BLaER1 treated with 17β-estradiol and CSF1 and Interleukin-3, amounts not matched to agents 10 nM and 100 nM (cell line): Measurements from ENCODE around the gene SART1.

ENCODE experiments used
- H3K27ac ChIP-seq, 11 experiments: shearing (Covaris generic); formaldehyde crosslinking; 2 replicates each; pipeline ENCODE4 v1.8.1; 2022
- H3K27me3 ChIP-seq, 11 experiments: shearing (Covaris generic); formaldehyde crosslinking; 2 replicates each; pipeline ENCODE4 v1.8.1; 2022
- H3K36me3 ChIP-seq, 11 experiments: shearing (Covaris generic); formaldehyde crosslinking; 2 replicates each; pipeline ENCODE4 v1.8.1; 2022
- H3K4me1 ChIP-seq, 10 experiments: shearing (Covaris generic); formaldehyde crosslinking; 2 replicates each; pipeline ENCODE4 v1.8.1; 2022
- H3K4me2 ChIP-seq, 11 experiments: shearing (Covaris generic); formaldehyde crosslinking; 2 replicates each; pipeline ENCODE4 v1.8.1; 2022
- H3K4me3 ChIP-seq, 10 experiments: shearing (Covaris generic); formaldehyde crosslinking; 2 replicates each; pipeline ENCODE4 v1.8.1; 2022
- H3K9ac ChIP-seq, 11 experiments: shearing (Covaris generic); formaldehyde crosslinking; 2 replicates each; pipeline ENCODE4 v1.8.1; 2022
- H3K9me3 ChIP-seq, 11 experiments: shearing (Covaris generic); formaldehyde crosslinking; replicated peaks in 1 of 11; 2 replicates each; pipeline ENCODE4 v1.8.1; 2022
- H4K20me1 ChIP-seq, 11 experiments: shearing (Covaris generic); formaldehyde crosslinking; 2 replicates each; pipeline ENCODE4 v1.8.1; 2022
- Cebpa-rat ChIP-seq, 11 experiments: shearing (Covaris generic); IDR thresholded peaks; 2 replicates each; pipeline ENCODE4 v1.8.1; 2022

SART1 gene

DNA sequence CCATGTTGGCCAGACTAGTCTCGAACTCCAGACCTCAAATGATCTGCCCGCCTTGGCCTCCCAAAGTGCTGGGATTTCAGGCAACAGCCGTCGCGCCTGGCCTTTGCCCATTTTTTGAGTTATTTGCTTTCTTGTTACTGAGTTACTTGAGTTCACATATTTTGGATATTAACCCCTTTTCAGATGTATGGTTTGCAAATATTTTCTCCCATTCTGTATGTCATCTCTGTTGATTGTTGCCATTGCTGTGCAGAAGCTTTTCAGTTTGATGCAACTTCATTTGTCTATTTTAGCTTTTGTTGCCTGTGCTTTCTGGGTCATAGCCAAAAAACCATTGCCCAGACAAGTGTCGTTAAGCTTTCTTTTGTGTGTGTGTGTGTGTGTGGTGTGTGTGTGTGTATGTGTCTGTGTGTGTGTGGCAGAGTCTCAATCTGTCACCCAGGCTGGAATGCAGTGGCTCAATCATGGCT, 9.4 kb upstream of the SART1 start:
- Histone ChIP-seq H3K4me3 (no peak overlapping the region), H4K20me1 (no peaks in the 10 kb centered on the region), H3K9me3 (no peaks in the 10 kb centered on the region), H3K4me1 (peaks cover 7 to 9% (median 9%) of the 10 kb centered on the region in 10 experiments; a peak in 19 of 20 replicates), H3K36me3 (no peaks in the 10 kb centered on the region), H3K9ac (no peak overlapping the region), H3K4me2 (no peak overlapping the region), H3K27ac (no peak overlapping the region), H3K27me3 (no peaks in the 10 kb centered on the region)
- no peak for TF ChIP-seq Cebpa-rat (IDR thresholded peaks at IDR 0.05)

DNA sequence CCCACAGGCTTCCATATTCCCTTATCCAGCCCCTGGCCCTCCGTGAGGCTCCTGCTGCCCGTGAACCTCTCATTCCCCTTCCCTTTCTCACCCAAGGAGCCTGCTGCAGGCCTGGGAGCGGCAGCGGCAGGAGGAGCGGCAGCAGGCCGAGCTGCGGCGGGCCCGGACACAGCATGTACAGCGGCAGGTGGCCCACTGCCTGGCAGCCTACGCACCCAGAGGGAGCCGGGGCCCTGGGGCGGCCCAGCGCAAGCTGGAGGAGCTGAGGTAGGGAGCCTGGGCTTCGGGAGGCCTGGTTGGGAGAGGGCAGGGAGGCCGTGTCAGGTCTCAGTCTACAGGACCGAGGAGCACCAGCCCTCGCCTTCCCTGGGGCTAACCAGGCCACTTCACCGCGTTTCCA, 8.1 kb upstream of the SART1 start:
- Histone ChIP-seq H3K4me1 (peaks cover 20 to 23% (median 22%) of the 10 kb centered on the region in 10 experiments), H3K27ac (no peak overlapping the region), H3K36me3 (no peaks in the 10 kb centered on the region)

DNA sequence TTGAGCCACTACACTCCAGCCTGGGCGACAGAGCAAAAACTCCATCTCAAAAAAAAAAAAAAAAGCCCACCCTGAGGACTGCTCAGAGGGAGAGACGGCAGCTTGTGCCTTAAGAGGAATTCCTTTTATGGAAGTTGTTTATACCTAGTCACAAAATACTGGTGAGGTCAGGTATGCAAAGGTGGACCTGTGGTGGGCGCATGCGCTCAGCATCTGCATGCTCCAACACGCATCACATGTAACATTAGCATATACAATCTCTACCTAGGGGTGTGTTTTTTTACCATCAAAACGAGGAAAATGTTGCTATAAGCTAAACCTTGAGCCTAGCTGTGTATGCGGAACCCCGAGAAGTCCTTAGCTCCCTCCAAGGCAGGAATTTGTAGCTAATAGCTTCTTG, 6.8 kb upstream of the SART1 start:
- Histone ChIP-seq H3K4me3 (no peak overlapping the region), H3K4me1 (peaks cover 28 to 36% (median 35%) of the 10 kb centered on the region in 10 experiments), H3K9ac (no peak overlapping the region), H3K27ac (no peak overlapping the region), H4K20me1 (no peaks in the 10 kb centered on the region), H3K4me2 (no peak overlapping the region), H3K36me3 (no peaks in the 10 kb centered on the region), H3K27me3 (no peaks in the 10 kb centered on the region), H3K9me3 (no peaks in the 10 kb centered on the region)
- TF ChIP-seq Cebpa-rat (IDR thresholded peaks at IDR 0.05), result no peak

More for the DNA sequence above, 8.1 kb upstream of the SART1 start:
- H3K4me2 ChIP-seq, result no peak overlapping the region
- H3K9ac ChIP-seq, result no peak overlapping the region; a peak in 2 of 22 replicates
- no peaks in the 10 kb centered on the region for H3K9me3 ChIP-seq
- H3K4me3 ChIP-seq, result no peak overlapping the region
- no peak for TF ChIP-seq Cebpa-rat (IDR thresholded peaks at IDR 0.05)
- no peaks in the 10 kb centered on the region for H3K27me3 ChIP-seq
- no peaks in the 10 kb centered on the region for H4K20me1 ChIP-seq

DNA sequence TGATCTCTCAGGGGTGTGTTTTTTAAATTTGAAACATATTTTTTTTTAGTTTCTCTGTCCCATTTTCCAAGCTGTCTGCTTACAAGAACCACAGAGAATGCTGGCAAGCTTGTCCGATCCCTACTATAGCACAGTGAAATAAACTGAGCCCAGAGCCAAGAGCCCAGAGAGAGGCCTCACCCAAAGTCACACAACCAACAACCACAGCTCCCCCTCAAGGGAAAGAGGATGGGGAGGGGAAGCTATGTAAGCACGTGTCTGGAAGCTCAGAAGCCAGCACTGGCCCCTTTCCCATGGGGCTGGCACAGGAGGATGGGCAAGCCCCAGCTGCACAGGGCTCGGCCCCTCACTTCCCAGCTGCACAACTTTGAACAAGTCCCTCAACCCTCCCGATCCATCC, 3.2 kb upstream of the SART1 start:
- peak overlapping the region in 8 of 11 experiments; percentile 4 to 37 (median 20); a peak in 8 of 22 replicates for H3K9ac ChIP-seq
- H3K4me3 ChIP-seq, result no peak overlapping the region
- H3K27me3 ChIP-seq, result no peaks in the 10 kb centered on the region

DNA sequence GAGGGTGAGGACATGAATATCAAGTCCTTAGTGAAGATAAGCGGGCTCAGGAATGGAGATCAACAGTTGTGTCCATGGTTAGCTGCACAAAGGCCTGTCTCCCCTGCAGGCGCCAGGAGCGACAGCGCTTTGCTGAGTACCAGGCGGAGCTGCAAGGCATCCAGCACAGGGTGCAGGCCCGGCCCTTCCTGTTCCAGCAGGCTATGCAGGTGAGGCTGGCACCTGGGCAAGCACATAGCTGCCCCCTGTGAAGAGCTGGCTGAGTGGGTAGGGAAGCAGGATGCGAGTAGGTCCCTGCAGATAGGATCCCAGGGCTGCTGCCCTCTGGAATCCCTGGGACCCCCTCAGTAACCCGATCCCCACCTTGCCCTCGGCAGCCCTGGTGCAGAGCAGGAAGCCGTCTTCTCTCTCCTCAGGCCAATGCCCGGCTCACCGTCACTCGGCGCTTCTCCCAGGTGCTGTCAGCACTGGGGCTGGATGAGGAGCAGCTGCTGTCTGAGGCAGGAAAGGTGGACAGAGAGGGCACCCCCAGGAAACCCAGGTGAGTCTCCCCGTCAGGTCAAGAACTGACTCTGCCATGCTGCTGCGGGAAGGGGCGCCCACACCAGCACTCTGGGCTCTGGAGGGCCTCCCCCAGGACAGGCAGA, 2.6 kb upstream of the SART1 start:
- Histone ChIP-seq H3K4me3 (no peak overlapping the region), H3K27me3 (no peaks in the 10 kb centered on the region), H4K20me1 (peaks cover 0 to 19% (median 14%) of the 10 kb centered on the region in 11 experiments; a peak in 17 of 22 replicates), H3K36me3 (peaks cover 4 to 10% (median 9%) of the 10 kb centered on the region in 11 experiments), H3K27ac (peak overlapping the region in 7 of 11 experiments; percentile 1 to 56 (median 26); a peak in 10 of 22 replicates), H3K4me1 (peaks cover 45 to 60% (median 54%) of the 10 kb centered on the region in 10 experiments), H3K4me2 (peak overlapping the region; percentile 37 to 74 (median 61); a peak in 20 of 22 replicates), H3K9ac (peak overlapping the region in 8 of 11 experiments; percentile 2 to 37 (median 20); a peak in 7 of 22 replicates), H3K9me3 (no peaks in the 10 kb centered on the region)
- no peak for TF ChIP-seq Cebpa-rat (IDR thresholded peaks at IDR 0.05)

More for the DNA sequence above, 3.2 kb upstream of the SART1 start:
- H3K9me3 ChIP-seq, result no peaks in the 10 kb centered on the region
- H3K4me2 ChIP-seq, result peak overlapping the region; percentile 37 to 74 (median 61)
- TF ChIP-seq Cebpa-rat (IDR thresholded peaks at IDR 0.05), result no peak
- peaks cover 39 to 54% (median 48%) of the 10 kb centered on the region in 10 experiments for H3K4me1 ChIP-seq
- H3K36me3 ChIP-seq, result peaks cover 0 to 5% (median 3%) of the 10 kb centered on the region in 11 experiments; a peak in 7 of 22 replicates
- H3K27ac ChIP-seq, result peak overlapping the region in 8 of 11 experiments; percentile 17 to 56 (median 25); a peak in 11 of 22 replicates
- H4K20me1 ChIP-seq, result peaks cover 0 to 13% (median 11%) of the 10 kb centered on the region in 11 experiments; a peak in 16 of 22 replicates

DNA sequence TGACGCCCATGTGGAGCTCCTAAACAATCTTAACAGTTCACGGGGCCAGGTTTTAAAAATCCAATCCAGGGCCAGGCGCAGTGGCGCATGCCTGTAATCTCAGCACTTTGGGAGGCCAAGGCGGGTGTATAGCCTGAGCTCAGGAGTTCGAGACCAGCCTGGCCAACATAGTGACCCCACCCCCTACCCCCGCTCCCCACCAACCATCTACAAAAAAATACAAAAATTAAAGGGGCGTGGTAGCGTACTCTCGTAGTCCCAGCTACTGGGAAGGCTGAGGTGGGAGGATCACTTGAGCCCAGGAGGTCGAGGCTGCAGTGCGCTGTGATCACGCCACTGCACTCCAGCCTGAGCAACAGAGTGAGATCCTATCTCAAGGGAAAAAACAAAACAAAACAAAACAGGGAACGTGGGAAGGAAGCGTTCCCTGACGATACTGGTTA, 689 bp upstream of the SART1 start:
- no peak for TF ChIP-seq Cebpa-rat (IDR thresholded peaks at IDR 0.05)
- peaks cover 0 to 38% (median 32%) of the 10 kb centered on the region in 11 experiments; a peak in 17 of 22 replicates for H4K20me1 ChIP-seq
- peaks cover 49 to 64% (median 54%) of the 10 kb centered on the region in 10 experiments for H3K4me1 ChIP-seq
- H3K9ac ChIP-seq, result peak overlapping the region; percentile 92 to 99 (median 98)
- peak overlapping the region; percentile 85 to 99 (median 97) for H3K27ac ChIP-seq
- peak overlapping the region; percentile 85 to 100 (median 96) for H3K4me3 ChIP-seq
- no peaks in the 10 kb centered on the region for H3K27me3 ChIP-seq
- H3K4me2 ChIP-seq, result peak overlapping the region; percentile 79 to 100 (median 94)
- H3K36me3 ChIP-seq, result peaks cover 23 to 30% (median 28%) of the 10 kb centered on the region in 11 experiments
- H3K9me3 ChIP-seq, result no peaks in the 10 kb centered on the region

DNA sequence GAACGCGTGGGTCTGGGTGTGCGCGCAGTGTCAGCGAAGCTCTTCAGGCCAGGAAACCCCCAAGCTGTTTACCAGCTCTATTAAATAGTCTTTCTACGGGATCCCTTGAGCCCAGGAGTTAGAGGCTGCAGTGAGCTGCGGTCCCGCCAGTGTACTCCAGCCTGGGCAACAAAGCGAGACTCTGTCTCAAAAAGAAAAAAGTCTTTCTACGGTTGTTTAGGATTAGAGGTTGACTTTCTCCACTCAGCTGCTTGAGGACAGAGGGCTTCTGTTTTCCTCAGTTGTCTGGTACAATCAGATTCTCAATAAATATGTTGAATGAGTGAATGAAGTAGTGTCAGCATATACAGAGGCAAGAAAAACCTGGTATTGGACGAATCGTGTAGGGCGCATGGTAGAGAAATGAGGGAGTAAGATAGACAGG, 619 bp downstream of the SART1 start:
- no peak for TF ChIP-seq Cebpa-rat (IDR thresholded peaks at IDR 0.05)
- H3K9me3 ChIP-seq, result no peaks in the 10 kb centered on the region
- peak overlapping the region; percentile 29 to 99 (median 97); a peak in 21 of 22 replicates for H3K27ac ChIP-seq
- peak overlapping the region; percentile 92 to 99 (median 98) for H3K9ac ChIP-seq
- H3K27me3 ChIP-seq, result no peaks in the 10 kb centered on the region
- H3K36me3 ChIP-seq, result peaks cover 36 to 43% (median 41%) of the 10 kb centered on the region in 11 experiments
- H3K4me2 ChIP-seq, result peak overlapping the region; percentile 94 to 100 (median 98)
- H3K4me3 ChIP-seq, result peak overlapping the region; percentile 85 to 100 (median 96)
- peaks cover 41 to 54% (median 45%) of the 10 kb centered on the region in 10 experiments for H3K4me1 ChIP-seq
- peaks cover 0 to 50% (median 34%) of the 10 kb centered on the region in 11 experiments; a peak in 17 of 22 replicates for H4K20me1 ChIP-seq

DNA sequence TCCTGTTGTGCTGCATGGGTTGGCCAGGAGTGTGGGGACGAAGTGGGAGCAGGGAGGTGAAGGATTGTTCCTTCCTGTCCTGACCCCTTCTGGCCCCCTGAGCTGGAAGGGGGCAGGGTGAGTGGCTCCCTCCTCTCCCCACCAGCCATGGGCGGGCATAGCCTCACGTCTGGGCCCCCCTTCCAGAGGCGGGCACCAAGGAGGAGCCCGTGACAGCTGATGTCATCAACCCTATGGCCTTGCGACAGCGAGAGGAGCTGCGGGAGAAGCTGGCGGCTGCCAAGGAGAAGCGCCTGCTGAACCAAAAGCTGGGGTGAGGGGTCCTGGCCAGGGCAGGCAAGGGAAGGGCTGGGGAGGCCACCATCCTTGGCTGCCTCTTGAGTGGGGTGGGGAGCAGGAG, 3.4 kb downstream of the SART1 start:
- no peaks in the 10 kb centered on the region for H3K9me3 ChIP-seq
- no peak overlapping the region for H3K4me3 ChIP-seq
- peaks cover 0 to 71% (median 48%) of the 10 kb centered on the region in 11 experiments; a peak in 19 of 22 replicates for H4K20me1 ChIP-seq
- peak overlapping the region in 3 of 11 experiments; percentile 98 to 99 (median 98); a peak in 2 of 22 replicates for H3K9ac ChIP-seq
- no peak for TF ChIP-seq Cebpa-rat (IDR thresholded peaks at IDR 0.05)
- no peak overlapping the region for H3K4me2 ChIP-seq
- peaks cover 64 to 70% (median 69%) of the 10 kb centered on the region in 11 experiments for H3K36me3 ChIP-seq
- H3K4me1 ChIP-seq, result peaks cover 17 to 27% (median 21%) of the 10 kb centered on the region in 10 experiments
- H3K27me3 ChIP-seq, result no peaks in the 10 kb centered on the region
- no peak overlapping the region for H3K27ac ChIP-seq
